Mesenchymal stem cell (in vitro differentiated cells and primary cell): ENCODE data around the gene IRF4.

Experiments
- DNase-seq: peaks from one replicate; pipeline ENCODE4 v3.0.0-alpha.2; 2013
- H2AFZ ChIP-seq: one replicate; pipeline ENCODE4 v1.6.1; 2013; ENCODE audit warnings: low read depth, mild to moderate bottlenecking, control low read depth, inconsistent platforms, low read length, moderate library complexity
- H2AK5ac ChIP-seq: 2 replicates; pipeline ENCODE4 v1.6.1; 2013; ENCODE audit warnings: low read length, moderate library complexity, mild to moderate bottlenecking, inconsistent platforms; ENCODE audit not compliant: severe bottlenecking
- H2BK120ac ChIP-seq: one replicate; pipeline ENCODE4 v1.6.1; 2013; ENCODE audit warnings: low read depth, mild to moderate bottlenecking, inconsistent platforms, low read length, moderate library complexity
- H2BK12ac ChIP-seq, 2 experiments: one replicate each; pipeline ENCODE4 v1.6.1; 2013; ENCODE audit warnings: inconsistent platforms in 2 of 2, low read length in 2 of 2, mild to moderate bottlenecking in 2 of 2, moderate library complexity in 2 of 2, control low read depth in 1 of 2
- H2BK15ac ChIP-seq: one replicate; pipeline ENCODE4 v1.6.1; 2013; ENCODE audit warnings: mild to moderate bottlenecking, low read depth, inconsistent platforms; ENCODE audit not compliant: poor library complexity, severe bottlenecking
- H2BK5ac ChIP-seq: 2 replicates; pipeline ENCODE4 v1.6.1; 2013; ENCODE audit warnings: low read depth, mild to moderate bottlenecking, low read length, control low read depth, inconsistent platforms; ENCODE audit not compliant: poor library complexity, severe bottlenecking
- H3K14ac ChIP-seq, 2 experiments: one replicate each; pipeline ENCODE4 v1.6.1; 2013; ENCODE audit warnings: inconsistent platforms in 2 of 2, low read length in 2 of 2, control low read depth in 1 of 2, mild to moderate bottlenecking in 1 of 2, moderate library complexity in 1 of 2
- H3K18ac ChIP-seq, 2 experiments: one replicate each; pipeline ENCODE4 v1.6.1; 2013; ENCODE audit warnings: inconsistent platforms in 2 of 2, low read length in 2 of 2, control low read depth in 1 of 2, low read depth in 1 of 2, mild to moderate bottlenecking in 1 of 2
- H3K23ac ChIP-seq, 2 experiments: one replicate each; pipeline ENCODE4 v1.6.1; 2013; ENCODE audit warnings: inconsistent platforms in 2 of 2, low read length in 2 of 2, mild to moderate bottlenecking in 2 of 2, moderate library complexity in 2 of 2, control low read depth in 1 of 2
- H3K27ac ChIP-seq: 2 replicates; pipeline ENCODE4 v1.5.1; 2013; ENCODE audit warnings: mild to moderate bottlenecking, moderate library complexity, low read length, control low read depth, inconsistent platforms; ENCODE audit not compliant: poor library complexity, severe bottlenecking
- H3K27me3 ChIP-seq, 2 experiments: 2 replicates each; pipeline versions ENCODE4 v1.6.1 to v1.7.0; 2013; ENCODE audit warnings: low read length in 2 of 2, mild to moderate bottlenecking in 2 of 2, moderate library complexity in 2 of 2, control low read depth in 1 of 2, inconsistent platforms in 1 of 2; ENCODE audit not compliant: control insufficient read depth in 1 of 2, insufficient read depth in 1 of 2
- H3K36me3 ChIP-seq, 2 experiments: 2 replicates each; pipeline versions ENCODE4 v1.6.1 to v1.7.0; 2013; ENCODE audit warnings: low read length in 2 of 2, control low read depth in 1 of 2, inconsistent platforms in 1 of 2, low read depth in 1 of 2, mild to moderate bottlenecking in 1 of 2; ENCODE audit not compliant: insufficient read depth in 2 of 2, control insufficient read depth in 1 of 2
- H3K4ac ChIP-seq, 2 experiments: one replicate each; pipeline ENCODE4 v1.6.1; 2013; ENCODE audit warnings: inconsistent platforms in 2 of 2, low read length in 2 of 2, mild to moderate bottlenecking in 2 of 2, moderate library complexity in 2 of 2, control low read depth in 1 of 2, low read depth in 1 of 2
- H3K4me1 ChIP-seq: 2 replicates; pipeline ENCODE4 v1.6.1; 2013; ENCODE audit warnings: low read depth, low read length, control low read depth; ENCODE audit not compliant: control insufficient read depth, insufficient read depth
- H3K4me2 ChIP-seq: 2 replicates; pipeline ENCODE4 v1.6.1; 2013; ENCODE audit warnings: low read length, mild to moderate bottlenecking, inconsistent platforms; ENCODE audit not compliant: poor library complexity, severe bottlenecking
- H3K4me3 ChIP-seq, 2 experiments: 2 replicates each; pipeline versions ENCODE4 v1.5.1 to v1.7.0; 2013; ENCODE audit warnings: low read length in 2 of 2, mild to moderate bottlenecking in 2 of 2, control low read depth in 1 of 2, low read depth in 1 of 2; ENCODE audit not compliant: insufficient read depth in 1 of 2
- H3K79me1 ChIP-seq: replicated peaks from 2 replicates; pipeline ENCODE4 v1.6.1; 2013; ENCODE audit warnings: mild to moderate bottlenecking, control low read depth, low read length, inconsistent platforms; ENCODE audit not compliant: poor library complexity, severe bottlenecking
- H3K9ac ChIP-seq: 2 replicates; pipeline ENCODE4 v1.7.0; 2013; ENCODE audit warnings: mild to moderate bottlenecking, low read length, moderate library complexity
- H3K9me3 ChIP-seq: 2 replicates; pipeline ENCODE4 v1.7.0; 2013; ENCODE audit warnings: mild to moderate bottlenecking, low read length; ENCODE audit not compliant: control insufficient read depth
- H4K8ac ChIP-seq: one replicate; pipeline ENCODE4 v1.6.1; 2013; ENCODE audit warnings: inconsistent platforms, mild to moderate bottlenecking, low read length, moderate library complexity
- H4K91ac ChIP-seq: one replicate; pipeline ENCODE4 v1.6.1; 2013; ENCODE audit warnings: mild to moderate bottlenecking, low read length, inconsistent platforms
- WGBS: methylation state at CpG from one replicate; pipeline ENCODE4 v1.1.7; 2013; ENCODE audit warnings: mixed read lengths; 5-methylcytosine and 5-hydroxymethylcytosine counted together

Gene IRF4

DNA sequence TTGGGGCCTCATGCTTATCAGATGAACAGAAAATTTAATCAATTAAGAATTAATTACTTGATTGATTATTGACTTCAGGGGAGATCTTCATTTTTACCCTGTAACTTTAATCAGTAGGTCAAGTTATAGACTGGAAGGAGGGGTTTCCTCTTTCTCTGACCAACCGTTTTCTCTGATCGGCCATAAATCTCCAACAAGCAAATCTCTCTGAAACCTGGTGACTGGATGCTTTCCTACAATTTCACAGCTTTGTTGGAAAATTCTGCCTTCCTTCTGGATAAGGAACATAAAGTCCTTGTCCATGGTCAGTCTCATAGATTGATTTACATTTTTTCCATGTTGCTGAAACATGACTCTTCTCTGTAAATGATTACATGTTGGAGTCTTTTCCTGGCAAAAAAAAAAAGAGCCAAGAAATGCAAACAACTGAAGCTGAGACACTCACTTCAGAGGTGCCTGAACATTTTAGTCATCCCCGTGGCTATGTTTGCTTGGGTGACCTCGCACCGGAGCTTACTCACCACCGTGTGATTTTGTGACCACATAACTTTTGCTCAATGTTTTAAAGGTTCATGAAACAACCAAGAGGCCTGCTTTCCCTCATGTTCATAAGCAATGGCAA, 31.0 kb downstream of the IRF4 start:
- peaks cover 2% of the 10 kb centered on the region for H3K9me3 ChIP-seq
- no peaks in the 10 kb centered on the region for H3K27me3 ChIP-seq
- 34% methylated on average over 6 of the region's 6 CpGs for WGBS
- no peak overlapping the region for H3K4me2 ChIP-seq
- H2BK5ac ChIP-seq = no peak overlapping the region
- H3K36me3 ChIP-seq = no peaks in the 10 kb centered on the region
- H3K4me1 ChIP-seq = peaks cover 13% of the 10 kb centered on the region
- no peaks in the 10 kb centered on the region for H3K79me1 ChIP-seq
- no peak overlapping the region for H3K4me3 ChIP-seq
- no peak overlapping the region for H4K8ac ChIP-seq
- H2BK120ac ChIP-seq = no peak overlapping the region
- peak; percentile 93 for DNase-seq
- H2BK15ac ChIP-seq = no peak overlapping the region
- H3K9ac ChIP-seq = peak overlapping the region; percentile 79
- H2AK5ac ChIP-seq = no peak overlapping the region
- H3K14ac ChIP-seq = no peak overlapping the region
- H3K23ac ChIP-seq = no peak overlapping the region
- no peak overlapping the region for H4K91ac ChIP-seq
- no peak overlapping the region for H2BK12ac ChIP-seq
- H3K18ac ChIP-seq = no peak overlapping the region
- H3K4ac ChIP-seq = no peak overlapping the region
- peak overlapping the region; percentile 58 for H3K27ac ChIP-seq
- H2AFZ ChIP-seq = no peak overlapping the region

DNA sequence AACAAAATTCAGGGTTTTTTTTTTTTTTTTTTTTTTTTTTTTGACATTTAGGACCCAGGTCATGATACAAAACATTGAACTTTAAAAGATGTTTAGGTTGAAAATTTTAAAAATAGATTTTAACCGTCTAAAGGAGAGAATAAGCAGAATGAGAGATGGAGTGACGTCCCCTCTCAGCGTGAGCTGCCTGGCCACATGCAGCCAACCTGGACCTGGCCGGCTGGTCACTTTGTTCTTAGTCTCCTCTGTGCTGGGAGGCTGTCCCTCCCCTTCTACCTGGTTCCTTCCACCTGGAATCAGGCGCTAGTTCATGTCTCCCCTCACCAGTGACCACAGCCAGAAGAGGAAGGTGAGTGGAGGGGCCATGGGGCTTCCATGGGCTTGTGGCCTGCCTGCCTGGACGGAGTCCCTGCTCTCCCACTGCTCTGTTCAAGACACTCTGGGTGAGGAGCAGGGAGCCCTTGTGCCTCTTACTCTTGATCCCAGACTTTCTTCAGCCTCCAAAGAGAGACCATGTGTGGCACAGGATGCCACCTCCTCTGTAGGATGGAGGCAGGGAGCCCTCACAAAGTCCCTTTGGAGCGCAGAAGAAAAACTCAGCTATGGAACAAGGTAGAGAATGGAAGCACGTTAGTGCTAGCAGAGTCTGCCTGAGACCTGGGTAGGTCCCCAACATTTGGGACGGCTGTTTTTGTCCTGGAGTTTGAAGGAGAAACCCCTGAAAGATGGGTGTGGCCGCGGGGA, 31.7 kb downstream of the IRF4 start:
- no peak overlapping the region for H3K4me2 ChIP-seq
- H4K91ac ChIP-seq = peak overlapping the region; percentile 88
- no peaks in the 10 kb centered on the region for H3K79me1 ChIP-seq
- H2BK12ac ChIP-seq = peak overlapping the region; percentile 22 to 81
- DNase-seq = no peak
- H3K36me3 ChIP-seq = no peaks in the 10 kb centered on the region
- no peak overlapping the region for H2AFZ ChIP-seq
- peak overlapping the region; percentile 85 for H2AK5ac ChIP-seq
- peak overlapping the region; percentile 79 for H3K9ac ChIP-seq
- H3K27me3 ChIP-seq = no peaks in the 10 kb centered on the region
- H3K14ac ChIP-seq = no peak overlapping the region
- H2BK15ac ChIP-seq = peak overlapping the region; percentile 4
- H3K4me1 ChIP-seq = peaks cover 13% of the 10 kb centered on the region
- H3K4me3 ChIP-seq = no peak overlapping the region
- peak overlapping the region; percentile 27 for H2BK120ac ChIP-seq
- peak overlapping the region; percentile 5 for H4K8ac ChIP-seq
- WGBS = 91% methylated on average over 11 of the region's 11 CpGs
- peak overlapping the region; percentile 67 to 77 for H3K18ac ChIP-seq
- peaks cover 2% of the 10 kb centered on the region for H3K9me3 ChIP-seq
- H3K23ac ChIP-seq = no peak overlapping the region
- peak overlapping the region; percentile 53 to 88 for H3K4ac ChIP-seq
- H2BK5ac ChIP-seq = peak overlapping the region; percentile 80
- H3K27ac ChIP-seq = peak overlapping the region; percentile 78

DNA sequence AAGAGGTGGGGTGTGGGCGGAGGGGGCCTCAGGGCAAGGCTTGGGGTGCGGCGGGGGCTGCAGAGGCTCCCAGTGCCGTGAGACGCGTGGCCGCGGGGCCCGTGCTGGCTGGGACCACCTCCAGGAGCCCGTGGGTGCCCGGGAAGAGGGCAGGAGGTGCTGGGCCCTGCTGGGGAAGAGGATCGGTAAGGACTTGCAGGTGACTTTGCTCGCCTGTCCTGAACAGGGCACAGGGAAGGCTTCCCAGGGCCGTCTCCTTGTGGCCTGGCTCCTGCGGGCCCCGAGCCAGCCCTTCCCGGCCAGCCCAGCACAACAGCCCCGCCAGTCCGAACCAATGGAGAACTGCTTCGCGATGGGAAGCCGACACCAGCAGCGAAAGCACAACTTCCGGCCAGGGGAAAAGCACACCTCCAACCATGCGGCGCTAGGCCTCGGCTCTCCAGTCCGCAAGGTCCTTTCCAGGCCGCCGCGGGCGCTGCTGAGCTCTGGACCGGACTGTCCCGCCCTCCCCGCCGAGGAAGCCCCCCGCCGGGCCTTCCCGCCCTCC, 32.3 kb downstream of the IRF4 start:
- no peaks in the 10 kb centered on the region for H3K79me1 ChIP-seq
- H3K27ac ChIP-seq = no peak overlapping the region
- no peak overlapping the region for H3K14ac ChIP-seq
- H3K9ac ChIP-seq = no peak overlapping the region
- H4K91ac ChIP-seq = no peak overlapping the region
- no peak for DNase-seq
- no peak overlapping the region for H2BK5ac ChIP-seq
- H3K9me3 ChIP-seq = peaks cover 2% of the 10 kb centered on the region
- no peaks in the 10 kb centered on the region for H3K27me3 ChIP-seq
- no peak overlapping the region for H2AFZ ChIP-seq
- no peaks in the 10 kb centered on the region for H3K36me3 ChIP-seq
- H3K4me3 ChIP-seq = no peak overlapping the region
- peak overlapping the region; percentile 33 for H2BK15ac ChIP-seq
- no peak overlapping the region for H4K8ac ChIP-seq
- peak overlapping the region; percentile 27 for H2BK120ac ChIP-seq
- H2BK12ac ChIP-seq = peak overlapping the region in 1 of 2 experiments; percentile 42
- peak overlapping the region in 1 of 2 experiments; percentile 53 for H3K4ac ChIP-seq
- WGBS = 97% methylated on average over 23 of the region's 39 CpGs
- H3K18ac ChIP-seq = peak overlapping the region in 1 of 2 experiments; percentile 28
- no peak overlapping the region for H3K23ac ChIP-seq
- H3K4me2 ChIP-seq = no peak overlapping the region
- peaks cover 16% of the 10 kb centered on the region for H3K4me1 ChIP-seq
- peak overlapping the region; percentile 89 for H2AK5ac ChIP-seq

DNA sequence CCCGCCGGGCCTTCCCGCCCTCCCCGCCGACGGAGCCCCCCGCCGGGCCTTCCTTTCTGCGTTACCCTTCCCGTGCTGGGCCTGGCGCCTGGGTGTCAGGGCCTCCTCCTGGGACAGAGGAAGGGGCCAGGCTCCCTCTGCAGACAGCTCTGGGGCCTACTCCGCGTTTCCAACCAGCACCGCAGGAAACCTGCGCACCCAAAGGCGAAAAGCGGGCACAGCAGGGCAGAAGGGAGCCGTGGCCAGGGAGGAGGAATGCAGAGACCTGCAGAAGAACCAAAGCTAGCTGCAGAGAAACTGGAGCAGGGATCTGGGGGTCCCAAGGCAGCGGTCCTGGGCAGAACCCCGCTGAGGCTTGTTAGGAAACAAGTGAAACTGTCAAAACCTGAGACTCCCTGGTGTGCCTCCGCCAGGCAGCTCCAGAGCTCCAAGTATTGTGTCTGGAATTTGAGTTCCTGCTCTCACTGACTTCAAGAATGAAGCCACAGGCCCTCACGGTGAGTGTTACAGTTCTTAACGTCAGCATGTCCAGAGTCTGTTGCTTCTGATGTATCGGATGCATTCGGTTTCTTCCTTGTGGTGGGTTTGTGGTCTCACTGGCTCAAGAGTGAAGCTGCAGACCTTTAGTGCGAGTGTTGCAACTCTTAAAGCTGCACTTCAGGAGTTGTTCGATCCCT, 33.3 kb downstream of the IRF4 start:
- Histone ChIP-seq H3K14ac (no peak overlapping the region), H3K18ac (no peak overlapping the region)
- WGBS = 93% methylated on average over 26 of the region's 27 CpGs

More for the DNA sequence above, 33.3 kb downstream of the IRF4 start:
- Histone ChIP-seq H2AK5ac (no peak overlapping the region), H3K4me2 (no peak overlapping the region), H3K9ac (no peak overlapping the region), H2AFZ (no peak overlapping the region), H2BK120ac (no peak overlapping the region), H4K91ac (no peak overlapping the region), H3K9me3 (peaks cover 2% of the 10 kb centered on the region), H2BK5ac (no peak overlapping the region), H2BK15ac (no peak overlapping the region), H3K23ac (no peak overlapping the region), H3K79me1 (no peaks in the 10 kb centered on the region), H3K4ac (no peak overlapping the region), H4K8ac (no peak overlapping the region), H2BK12ac (no peak overlapping the region), H3K4me3 (no peak overlapping the region), H3K27me3 (peaks cover 0 to 6% of the 10 kb centered on the region in 2 experiments), H3K27ac (no peak overlapping the region), H3K4me1 (peaks cover 16% of the 10 kb centered on the region), H3K36me3 (no peaks in the 10 kb centered on the region)
- no peak for DNase-seq
